ENCODE results near the gene ABLIM3.
A peak's percentile ranks its signal among the peaks of the same experiment; 100 is the strongest.

ABLIM3 gene

DNA sequence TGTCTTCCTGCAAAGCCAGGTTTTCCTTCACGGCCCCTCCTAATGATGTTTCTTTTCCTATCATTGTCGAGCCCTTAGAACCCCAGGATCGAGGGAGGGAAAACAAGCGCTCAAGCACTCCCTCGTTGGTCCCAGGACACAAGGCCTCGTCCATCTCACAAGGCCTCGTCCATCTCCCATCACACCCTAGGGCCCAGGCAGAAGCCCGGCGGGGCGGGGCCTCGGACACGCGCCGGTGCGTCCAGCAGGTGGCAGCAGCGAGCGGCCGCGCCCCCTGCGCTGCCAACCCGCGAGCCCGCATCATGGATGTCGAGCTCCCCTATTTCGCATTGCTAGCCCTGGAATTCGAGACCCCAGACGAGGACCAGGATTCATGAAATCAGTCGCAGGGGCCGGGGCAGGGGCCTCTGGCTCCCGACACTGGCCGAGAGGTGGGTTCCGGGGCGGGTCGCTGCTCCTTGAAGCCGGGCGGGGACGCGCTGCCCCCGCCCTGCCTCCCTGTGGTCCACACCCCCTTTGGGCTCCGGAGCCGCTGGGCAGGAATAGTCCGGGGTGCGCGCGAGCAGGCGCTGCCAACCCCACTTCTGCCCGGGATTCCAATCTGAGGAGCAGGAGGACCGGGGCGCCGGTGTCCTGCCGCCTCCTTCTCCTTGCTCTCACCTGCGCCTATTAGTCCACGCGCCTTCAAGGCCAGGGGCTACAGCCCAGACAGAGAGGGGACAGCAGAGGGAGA lies at the start of gene ABLIM3:
TSS of gene ABLIM3 (plus strand) at position 270 of the 733 bp plus-strand sequence. CDS start 603 bp downstream, outside the sequence.
- peak; percentile 64 to 68 for DNase-seq (ENCODE audit: low read depth in 2 of 2)

DNA sequence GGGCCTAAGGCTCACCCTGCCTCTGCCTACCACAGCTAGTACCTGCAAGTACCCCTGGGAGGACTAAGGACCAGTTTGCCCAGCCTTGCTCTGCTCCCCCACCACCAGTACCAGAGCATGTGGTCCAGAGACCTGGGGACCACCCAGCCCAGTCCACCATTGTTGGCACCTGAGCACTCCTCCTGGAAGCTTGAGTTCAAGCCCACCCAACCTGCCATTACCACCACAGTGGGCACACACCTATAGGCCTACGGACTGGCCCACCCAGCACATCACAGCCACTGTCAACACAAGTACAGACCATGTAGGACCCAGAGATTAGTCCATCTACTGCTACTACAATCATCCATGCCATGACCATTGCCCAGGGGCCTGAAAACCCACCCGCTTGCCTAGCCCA lies 47.7 kb upstream of the ABLIM3 start:
- DNase-seq (ENCODE audit: low read depth in 2 of 2): no peak

DNA sequence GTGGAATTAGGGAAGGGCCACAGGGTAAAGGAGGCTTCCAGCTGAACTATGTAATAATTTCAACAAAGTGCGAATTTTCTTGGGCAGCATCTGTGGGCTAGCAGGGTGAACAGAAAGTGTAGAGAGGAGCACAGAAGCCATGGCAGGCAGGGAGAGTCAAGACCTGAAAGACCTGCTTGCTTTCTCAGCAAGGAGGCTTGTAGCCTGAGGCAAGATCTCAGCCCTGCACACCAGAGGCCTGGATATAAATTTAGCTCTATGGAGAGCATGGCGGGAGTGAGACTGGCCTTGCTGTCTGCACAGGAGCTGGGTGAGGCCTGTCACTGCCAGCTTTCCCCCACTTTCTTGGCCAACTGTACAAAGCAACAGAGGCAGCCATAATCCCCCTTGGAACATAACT lies 46.3 kb upstream of the ABLIM3 start:
- no peak for DNase-seq (ENCODE audit: low read depth in 2 of 2)

DNA sequence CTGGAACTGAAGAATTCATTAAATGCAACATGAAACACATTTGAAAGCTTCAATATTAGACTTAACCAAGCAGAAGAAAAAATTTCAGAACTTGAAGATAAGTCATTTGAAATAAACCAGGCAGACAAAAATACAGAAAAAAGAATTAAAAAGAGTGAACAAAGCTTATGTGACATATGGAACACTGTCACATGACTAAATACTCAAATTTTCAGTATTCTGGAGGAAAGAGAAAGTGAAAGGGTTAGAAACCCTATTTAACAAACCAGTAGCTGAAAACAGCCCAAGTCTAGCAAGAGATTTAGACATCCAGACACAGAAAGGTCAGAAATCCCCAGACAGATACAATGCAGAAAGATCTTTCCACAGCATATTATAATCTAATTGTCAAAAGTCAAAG lies 41.4 kb upstream of the ABLIM3 start:
- no peak for DNase-seq (ENCODE audit: low read depth in 2 of 2)

DNA sequence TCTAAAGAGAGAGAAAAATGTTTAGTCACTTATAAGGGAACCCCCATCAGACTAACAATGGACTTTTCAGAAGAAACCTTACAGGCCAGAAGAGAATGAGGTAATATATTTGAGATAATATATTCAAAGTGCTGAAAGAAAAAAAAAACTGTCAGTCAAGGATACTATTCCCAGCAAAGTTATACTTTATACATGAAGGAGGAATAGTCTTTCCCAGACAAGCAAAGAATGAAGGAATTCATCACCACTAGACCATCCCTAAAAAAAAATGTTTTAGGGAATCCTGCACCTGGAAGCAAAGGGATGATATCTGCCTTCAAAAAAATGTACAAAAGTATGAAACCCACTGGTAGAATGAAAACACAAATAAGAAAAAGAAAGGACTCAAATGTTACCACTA lies 41.0 kb upstream of the ABLIM3 start:
- no peak for DNase-seq (ENCODE audit: low read depth in 2 of 2)

DNA sequence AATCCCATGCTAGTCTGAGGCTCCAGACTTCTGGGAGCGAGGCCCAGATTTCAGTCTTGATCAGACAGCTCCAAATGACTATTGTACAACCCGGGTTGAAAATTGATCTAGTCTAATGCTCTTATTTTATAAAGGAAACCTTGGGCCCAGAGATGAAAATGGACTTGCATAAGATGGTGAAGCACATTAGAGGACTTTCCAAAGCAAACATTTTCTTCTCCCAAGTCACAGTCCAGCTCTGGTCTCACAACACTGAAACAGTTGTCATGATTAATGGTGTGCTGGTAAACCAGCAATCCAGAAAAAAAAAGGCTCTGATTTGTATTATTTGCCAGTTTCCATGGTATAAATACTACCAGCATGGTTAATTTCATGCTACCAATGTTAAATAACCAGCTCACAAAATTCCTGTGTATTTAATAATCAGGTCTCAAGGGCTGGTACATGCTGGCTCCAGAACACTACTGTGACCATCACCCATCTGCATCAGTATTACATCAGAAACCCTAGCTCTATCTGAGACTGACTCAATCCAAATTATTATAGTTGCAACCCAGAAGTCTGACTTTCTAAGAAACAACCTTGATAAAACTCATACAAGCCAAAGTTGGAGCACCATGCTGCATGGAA lies 32.5 kb upstream of the ABLIM3 start:
- no peak for DNase-seq (ENCODE audit: low read depth in 2 of 2)

DNA sequence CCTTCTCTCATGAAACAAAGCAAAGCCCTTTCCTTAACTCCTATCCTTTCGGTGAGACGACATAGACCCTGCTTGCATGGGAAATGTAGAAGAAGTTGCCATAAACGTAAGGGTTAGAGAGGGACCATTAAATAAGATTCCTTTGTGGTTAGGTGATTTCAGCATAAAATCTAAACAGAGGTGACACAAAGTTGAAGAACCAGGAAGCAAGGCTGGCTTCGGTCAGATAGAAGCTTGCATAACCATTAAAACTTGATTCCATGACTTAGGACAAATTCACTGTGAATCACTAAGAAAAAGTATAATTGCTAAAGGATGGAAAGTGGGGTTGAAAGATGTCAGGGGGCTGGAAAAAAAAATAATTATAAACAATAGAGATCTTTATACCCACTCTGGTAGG lies 30.9 kb upstream of the ABLIM3 start:
- DNase-seq (ENCODE audit: low read depth in 2 of 2): no peak

DNA sequence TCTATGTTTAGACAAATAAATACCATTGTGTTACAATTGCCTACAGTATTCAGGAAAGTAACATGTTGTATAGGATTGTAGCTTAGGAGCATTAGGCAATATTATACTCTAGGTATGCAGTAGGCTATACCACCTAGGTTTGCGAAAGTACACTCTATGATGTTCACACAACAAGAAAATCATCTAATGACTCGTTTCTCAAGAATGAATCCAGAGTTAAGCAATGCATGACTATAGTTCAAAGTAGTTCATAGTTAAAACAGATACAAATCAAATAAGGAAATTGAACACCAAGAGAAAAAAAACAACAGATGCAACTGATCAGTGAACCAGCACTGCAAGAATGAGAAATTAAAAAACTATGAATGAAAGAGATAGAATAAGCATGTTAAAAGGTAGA lies 27.6 kb upstream of the ABLIM3 start:
- DNase-seq (ENCODE audit: low read depth in 2 of 2): no peak

DNA sequence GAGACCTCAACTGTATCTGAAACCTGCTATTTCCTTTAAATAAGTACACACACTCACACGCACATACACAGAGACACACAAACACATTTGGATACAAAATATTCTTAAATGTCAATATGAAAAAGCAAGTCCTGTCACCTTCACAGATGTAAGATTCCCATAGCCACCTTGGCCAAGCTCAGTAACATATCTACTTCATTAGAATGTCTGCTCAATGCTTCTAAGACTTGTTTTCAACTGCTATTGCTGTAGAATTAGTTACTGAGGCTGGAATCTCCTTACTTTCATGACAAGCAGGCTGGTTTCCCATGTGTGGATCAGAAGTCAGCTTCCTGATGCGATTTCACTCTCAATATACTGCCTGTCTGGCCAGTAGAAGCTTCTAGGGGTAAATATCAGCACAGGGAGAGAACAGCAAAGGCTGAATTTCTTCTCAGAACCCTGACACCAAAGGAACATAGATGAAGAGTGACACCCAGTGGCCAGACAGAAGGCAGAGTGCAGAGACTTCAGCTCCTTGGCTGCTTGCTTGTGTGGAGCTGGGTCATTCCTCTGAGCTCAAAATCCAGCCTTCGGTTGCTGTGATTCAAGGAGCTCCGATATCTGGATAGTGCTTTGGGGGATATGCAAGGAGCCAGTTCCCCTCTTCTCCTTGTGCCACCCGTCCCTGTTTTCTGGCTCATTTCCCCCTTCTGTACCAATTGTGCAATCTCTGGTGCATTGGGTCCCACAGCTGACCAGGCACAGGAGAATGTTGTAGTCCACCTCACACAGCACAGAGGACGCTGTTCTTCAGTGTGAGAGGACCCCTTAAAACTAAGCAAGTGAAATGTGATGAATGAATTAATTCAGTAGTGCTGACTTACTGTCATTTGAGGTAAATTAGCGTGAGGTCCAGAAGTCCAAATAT lies 26.6 kb upstream of the ABLIM3 start:
- DNase-seq (ENCODE audit: low read depth in 2 of 2): peak in 1 of 2 donors; percentile 12

DNA sequence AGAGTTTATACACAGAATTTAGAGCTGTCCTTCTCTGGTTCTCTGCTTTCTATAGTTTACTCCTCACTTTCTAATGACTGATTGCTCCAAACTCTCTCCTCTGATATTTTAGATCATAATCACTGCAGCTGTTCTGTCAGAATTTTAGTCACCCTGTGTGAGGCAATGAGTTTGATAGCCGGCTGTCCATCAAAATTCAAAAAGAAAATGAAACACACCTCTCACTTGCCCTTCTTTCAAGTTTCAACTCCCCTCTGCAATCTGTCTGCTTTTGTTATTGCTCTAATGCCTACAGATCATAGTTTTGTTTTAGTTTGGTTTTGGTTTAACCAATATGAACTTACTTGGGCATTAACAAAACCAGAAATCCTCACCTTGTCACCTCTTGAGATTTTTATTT lies 23.3 kb upstream of the ABLIM3 start:
- no peak for DNase-seq (ENCODE audit: low read depth in 2 of 2)

DNA sequence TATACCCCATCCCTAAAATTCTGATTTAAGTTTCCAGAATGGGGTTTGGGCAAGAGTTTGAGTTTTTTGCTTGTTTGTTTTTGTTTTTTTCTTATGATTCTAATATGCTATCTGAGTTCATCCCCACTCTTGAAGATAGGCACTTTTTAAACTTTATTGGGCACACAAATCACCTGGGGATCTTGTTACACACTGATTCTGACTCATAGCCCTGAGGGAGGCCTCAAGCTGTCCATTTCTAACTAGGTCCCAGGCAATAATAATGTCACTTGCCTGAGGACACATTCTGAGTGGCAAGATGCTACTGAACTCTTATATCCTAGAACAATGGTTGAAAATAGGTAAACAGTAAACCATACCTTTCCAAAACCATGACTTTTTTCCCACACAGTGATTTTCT lies 22.8 kb upstream of the ABLIM3 start:
- DNase-seq (ENCODE audit: low read depth in 2 of 2): no peak

DNA sequence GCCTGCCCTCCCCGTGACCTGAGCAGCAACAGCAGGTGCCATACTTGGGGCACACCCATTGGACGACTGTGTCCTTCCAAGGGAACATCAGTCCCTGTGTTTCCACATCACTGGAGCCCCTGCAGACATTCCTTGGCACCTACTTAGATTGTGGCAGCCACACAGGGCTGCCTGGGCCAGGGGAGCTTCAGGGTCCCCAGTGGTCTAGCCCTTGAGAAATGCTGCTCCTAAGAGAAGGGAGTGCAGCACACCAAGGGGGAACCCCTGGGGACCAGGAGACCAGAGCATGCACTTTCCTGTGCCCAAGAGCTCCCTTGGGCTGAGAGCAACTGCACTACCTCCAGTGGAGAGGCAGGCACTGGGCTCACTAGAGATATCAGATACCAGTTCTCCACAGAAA lies 20.1 kb upstream of the ABLIM3 start:
- DNase-seq (ENCODE audit: low read depth in 2 of 2): no peak

DNA sequence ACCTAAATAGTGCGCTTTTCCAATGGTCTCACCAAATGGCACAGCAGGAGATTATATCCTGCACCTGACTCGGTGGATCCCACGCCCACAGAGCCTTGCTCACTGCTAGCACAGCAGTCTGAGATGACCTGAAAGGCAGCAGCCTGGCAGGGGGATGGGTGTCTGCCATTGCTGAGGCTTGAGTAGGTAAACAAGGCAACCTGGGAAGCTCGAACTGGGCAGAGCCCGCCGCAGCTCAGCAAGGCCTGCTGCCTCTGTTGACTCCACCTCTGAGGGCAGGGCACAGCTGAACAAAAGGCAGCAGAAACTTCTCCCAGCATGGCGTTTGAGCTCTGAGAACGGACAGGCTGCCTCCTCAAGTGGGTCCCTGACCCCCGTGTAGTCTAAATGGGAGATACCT lies 18.1 kb upstream of the ABLIM3 start:
- DNase-seq (ENCODE audit: low read depth in 2 of 2): no peak

DNA sequence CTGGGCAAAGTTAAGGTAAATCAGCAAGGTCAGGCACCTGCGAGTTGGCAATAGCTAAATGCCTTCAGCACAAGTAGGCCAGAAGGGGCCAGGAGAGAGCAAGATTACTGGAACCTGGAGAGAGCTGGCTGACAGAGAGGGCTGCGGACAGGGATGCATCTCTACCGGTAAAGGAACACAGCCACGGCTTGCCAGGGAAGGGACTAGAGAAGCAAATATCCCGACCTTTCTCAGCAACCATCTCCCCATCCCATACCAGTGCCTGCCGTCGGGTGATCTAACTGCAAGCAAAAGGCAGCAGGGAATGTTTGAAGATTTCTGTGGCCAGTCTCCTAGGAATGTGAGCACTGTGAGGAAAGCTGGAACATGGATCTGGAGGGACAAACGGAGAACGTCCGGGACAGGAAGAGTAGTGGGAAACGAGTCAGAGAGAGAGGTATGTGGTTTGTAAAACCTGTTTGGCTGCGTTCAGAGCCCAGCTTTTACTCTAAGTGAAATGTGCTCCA lies 15.9 kb upstream of the ABLIM3 start:
- no peak for DNase-seq (ENCODE audit: low read depth in 2 of 2)

DNA sequence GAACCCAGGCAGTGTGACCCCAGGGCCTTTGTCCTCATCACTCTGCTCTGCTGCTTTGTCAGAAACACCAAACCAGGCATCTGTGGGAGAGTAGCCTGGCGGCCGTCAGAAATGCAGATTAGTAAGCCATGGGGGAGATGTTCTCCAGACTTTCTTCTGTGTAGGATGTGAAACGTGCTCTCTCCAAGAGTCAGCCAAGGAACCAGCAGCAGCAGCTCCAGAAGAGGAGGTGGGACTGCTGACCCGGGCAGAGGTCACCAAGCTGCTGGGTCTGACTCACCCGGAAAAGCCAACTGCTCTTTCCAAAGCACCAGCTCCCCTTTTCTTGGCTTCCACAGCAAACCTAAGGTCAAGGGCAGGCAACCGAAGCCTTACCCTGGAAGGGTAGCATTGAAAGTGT lies 14.4 kb upstream of the ABLIM3 start:
- DNase-seq (ENCODE audit: low read depth in 2 of 2): no peak

DNA sequence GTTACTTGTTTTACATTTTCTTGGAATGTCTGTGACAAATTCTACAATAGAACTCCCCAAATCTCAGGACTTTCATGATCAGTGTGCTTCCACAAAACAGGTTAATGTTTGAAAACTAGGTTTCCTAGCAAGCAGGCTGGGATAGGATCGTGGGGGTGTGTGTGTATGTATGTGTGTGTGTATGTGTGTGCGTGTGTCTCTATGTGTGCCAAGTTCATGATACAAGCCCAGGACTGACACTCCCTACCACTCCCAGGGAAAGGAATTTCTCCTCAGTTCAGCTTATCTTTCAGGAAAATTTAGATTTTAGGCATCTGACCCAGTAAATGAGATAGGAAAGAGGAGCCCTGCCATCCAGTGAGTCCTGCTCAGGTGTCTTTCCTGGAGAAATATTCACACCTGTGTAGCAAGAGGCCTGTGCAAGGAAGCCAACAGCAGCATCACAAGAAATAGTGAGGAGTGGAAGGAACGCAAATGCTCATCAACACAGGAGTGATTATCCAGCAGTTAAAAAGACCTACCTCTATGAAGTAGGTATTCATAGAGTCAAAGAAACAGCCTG lies 13.8 kb upstream of the ABLIM3 start:
- DNase-seq (ENCODE audit: low read depth in 2 of 2): no peak

DNA sequence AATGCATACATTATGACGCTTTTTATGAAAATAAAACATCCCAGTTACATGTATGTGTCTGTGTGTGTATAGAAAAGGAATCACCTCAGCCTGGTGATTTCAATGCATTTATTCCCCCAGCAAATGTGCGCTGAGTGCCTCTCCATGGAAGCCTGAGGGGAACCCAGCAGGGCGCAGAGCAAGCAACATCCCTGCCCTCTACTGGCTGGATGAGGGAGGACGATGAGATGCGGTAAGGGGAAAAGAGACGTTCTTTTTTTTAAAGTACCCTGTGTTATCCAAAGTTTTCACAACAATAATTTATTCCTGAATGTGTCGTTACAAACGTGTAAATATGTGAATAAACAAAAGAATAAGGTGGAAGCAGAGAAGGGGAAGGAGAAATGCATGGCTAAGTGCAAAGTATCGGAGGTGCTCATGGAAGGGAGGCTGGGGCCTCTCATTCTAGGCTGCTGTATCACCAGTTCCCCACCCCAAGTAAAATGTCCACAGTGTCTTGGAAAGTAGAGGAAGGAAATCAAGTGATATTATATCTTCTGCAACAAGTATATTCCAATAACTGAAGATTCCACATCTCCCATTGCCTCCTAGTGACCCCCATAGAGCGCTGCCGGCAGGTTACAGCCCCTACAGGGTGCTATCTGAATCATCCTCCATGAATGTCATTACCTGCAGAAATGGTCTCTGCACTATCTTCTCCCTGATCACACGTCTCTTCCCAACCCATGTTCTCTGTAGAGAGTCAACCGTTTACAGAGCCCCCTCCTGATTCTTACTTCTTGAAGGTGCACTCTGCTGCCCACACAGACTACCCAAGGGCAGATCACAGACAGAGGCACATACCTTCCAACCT lies 13.0 kb upstream of the ABLIM3 start:
- DNase-seq (ENCODE audit: low read depth in 2 of 2): no peak

DNA sequence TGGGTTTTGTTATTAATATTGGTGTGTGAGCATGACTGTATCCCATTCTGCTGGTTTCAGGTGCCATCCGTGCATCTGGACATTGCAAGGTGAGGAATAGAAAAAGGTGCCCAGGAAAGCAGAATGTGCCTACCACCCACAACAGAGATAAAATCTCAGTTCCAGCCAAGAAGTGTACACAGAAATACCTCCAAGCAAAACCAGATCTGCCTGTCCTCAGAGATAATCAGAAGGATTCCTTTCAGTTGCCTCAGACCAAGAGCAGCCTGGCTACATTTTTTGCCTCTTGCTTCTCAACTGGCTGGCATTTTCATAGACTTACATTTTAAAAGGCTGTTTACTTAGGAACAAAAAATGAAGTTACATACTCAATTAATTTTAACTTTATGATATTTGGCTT lies 12.1 kb upstream of the ABLIM3 start:
- DNase-seq (ENCODE audit: low read depth in 2 of 2): no peak

DNA sequence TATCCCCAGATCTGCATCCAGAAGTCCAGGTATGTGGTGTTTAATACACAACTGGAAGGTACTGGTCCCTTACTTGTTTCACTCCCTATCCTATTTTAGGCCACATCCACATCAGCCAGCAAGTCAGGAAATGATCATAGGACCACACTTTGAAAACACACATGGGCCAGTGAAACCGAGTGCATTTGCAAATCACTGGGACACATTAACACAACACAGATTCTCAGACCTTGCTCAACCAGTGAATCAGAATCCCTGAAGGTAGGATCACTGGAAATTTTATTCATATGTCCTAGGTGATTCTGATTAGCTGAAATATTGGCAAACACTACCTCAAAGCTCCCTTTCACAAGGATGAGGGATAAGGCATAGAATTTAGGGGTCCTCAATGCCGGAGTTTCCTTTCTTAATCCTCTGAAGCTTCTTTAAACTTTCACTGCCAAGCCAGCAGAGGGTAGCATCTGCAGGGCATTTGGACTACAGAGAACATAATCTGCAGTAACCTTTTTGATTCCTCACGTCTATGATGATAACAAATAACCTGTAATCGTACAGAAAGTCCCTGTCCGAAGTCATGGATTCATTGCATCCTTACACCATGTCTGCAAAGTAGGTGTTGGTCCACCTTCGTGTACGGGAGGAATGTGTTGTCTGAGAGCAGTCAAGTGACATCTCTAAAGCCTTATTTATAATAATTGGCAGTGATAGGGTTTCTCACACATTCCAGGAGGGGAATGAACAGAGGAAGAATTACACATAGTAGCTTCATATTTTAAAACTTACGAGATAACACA lies 11.0 kb upstream of the ABLIM3 start:
- DNase-seq (ENCODE audit: low read depth in 2 of 2): no peak

DNA sequence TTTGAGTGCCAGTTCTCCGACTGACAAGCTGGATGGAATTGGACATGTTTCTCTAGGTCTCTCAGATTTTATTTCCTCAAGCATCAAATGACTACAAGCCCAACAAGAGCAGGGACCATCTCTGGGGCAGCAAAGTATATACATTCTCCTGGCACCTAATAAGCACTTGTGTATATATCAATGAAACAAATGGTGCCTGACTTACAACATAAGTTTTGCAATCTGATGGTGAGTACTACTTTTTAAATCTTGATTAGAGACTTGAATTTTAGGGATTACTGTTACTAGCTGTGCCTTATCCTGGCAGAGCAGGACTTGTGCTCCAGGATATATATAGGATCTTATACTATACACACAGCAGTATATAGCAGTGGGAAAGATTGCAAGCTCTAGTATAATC lies 8.8 kb upstream of the ABLIM3 start:
- no peak for DNase-seq (ENCODE audit: low read depth in 2 of 2)
